Stimulated activated CD4-positive, alpha-beta T cell treated with anti-CD3 and anti-CD28 coated beads, TNF-alpha, amount 100 ng/mL, for 24 hours (primary cell): ENCODE measurements around the gene CCR9.
A peak's percentile ranks its signal among the peaks of the same experiment; 100 is the strongest.

Source experiments
- DNase-seq, 3 experiments: peaks; one replicate each; pipeline ENCODE4 v3.0.0-alpha.2; 2020; ENCODE audit warnings: low read depth in 3 of 3

CCR9 gene

DNA sequence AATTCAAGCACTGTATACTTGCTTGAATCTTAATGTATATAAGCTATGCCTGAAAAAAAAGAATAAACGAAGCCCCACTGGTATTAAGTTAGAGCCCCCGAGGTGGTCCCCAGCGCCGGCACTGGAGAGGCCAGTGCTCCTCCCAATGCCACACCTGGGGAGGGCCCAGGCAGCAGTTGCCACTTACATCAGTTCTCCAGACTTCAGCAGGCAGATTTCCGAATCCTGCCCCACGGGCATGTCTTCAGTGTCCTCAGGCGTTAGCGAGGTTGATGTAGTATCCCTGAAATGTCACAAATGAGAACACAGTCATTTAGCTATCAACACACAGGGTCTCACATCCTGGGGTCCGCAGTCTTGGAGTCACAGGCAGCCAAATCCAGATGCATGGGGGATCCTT is 49.9 kb downstream of the CCR9 start:
- DNase-seq: no peak

DNA sequence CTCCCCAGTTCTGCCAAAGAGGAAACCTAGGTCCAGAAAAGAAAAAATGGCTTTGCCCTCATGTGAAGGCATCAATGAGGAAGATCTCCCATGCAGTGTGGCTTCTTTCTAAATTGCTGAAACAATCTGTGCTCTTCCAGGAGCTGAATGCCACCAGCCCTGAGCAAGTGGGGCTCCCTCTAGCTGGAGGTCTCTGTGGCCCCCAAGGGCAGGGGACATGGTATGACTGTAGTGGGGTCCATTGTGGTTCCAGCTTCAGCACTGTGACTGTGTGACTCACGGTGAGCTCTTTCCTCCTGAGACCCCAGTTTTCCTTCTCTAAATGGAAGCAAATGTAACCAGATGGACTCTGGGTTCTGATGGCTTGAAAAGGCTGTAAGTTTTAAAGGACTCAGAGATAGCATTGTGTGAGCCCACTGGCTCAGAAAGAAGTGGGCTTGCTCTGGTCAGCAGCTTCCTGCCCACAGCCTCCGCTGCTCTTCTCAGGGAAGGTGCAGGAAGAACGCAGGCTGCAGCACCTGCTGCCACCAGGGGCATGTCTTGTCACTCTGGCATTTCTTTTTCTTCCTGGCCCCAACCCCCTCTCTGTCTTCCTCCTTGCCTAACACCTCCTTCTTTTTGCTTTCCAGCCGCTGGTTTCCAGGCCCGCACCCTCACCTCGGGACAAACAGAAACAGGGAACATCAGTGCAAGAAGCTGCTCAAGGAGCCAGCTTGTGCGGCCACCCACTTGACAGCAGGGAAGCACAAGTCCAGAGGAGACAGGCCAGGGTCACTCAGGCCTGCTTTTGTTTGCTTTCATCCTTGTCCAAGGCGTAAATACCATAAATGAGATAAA is 51.1 kb downstream of the CCR9 start:
- DNase-seq: no peak

DNA sequence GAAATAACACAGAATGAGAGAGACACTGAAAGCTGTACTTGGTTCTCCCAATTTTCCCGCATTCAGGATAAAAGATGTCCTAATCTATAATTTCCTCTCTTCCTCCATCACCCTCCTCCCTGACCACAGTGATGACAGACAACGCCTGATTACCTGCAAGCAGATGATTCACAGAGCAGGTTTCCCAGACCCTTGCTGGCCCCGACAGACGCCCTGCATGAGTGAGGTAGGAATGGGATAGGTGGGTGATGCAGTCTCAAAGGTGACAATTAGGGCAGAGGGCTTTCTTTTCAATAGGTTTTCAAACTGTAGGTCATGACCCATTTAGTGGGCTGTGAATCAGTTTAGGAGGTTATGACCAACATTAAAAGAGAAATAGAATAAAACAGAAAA is 51.7 kb downstream of the CCR9 start:
- DNase-seq: no peak

DNA sequence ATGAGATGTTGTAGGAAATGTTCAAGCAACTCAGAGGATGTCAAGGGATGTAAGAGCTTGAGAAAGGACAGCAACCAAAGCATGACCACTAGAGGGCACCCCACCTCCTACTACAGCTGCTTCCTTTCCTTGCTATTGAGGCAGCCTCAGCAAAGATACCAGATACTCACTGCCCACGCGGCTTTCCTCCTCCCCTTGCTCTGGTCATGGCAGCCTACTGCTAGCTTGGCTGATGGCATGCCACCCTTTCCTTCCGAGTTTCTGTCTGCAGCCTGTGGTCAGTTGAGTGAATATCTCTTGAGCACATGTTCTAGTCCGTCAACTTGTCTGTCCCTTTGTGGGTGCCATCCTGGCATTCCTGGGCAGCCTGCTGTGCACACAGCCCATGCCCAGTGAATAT is 52.5 kb downstream of the CCR9 start:
- peak; percentile 74 to 84 (median 78) for DNase-seq

DNA sequence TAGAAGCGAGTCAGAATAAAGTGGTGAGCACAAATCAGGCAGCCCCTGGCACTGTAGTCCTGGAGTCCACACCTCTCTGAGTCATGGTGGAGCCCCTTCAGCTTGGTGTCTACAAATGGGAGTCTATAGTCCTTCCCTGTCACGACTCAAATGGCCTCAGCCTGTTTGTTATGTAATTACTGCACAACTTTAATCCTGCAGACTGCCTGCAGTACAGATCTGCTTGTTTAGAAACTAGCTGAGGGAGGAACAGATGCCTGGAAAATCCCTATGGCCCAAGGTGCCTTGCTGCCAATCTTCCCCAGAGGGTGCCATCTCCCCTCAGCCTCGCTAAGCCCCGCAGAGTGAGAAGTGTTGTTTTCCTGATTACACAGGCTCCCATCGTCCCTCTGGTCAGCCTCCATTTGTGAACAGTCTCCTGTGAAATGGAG is 53.0 kb downstream of the CCR9 start:
- DNase-seq: no peak

DNA sequence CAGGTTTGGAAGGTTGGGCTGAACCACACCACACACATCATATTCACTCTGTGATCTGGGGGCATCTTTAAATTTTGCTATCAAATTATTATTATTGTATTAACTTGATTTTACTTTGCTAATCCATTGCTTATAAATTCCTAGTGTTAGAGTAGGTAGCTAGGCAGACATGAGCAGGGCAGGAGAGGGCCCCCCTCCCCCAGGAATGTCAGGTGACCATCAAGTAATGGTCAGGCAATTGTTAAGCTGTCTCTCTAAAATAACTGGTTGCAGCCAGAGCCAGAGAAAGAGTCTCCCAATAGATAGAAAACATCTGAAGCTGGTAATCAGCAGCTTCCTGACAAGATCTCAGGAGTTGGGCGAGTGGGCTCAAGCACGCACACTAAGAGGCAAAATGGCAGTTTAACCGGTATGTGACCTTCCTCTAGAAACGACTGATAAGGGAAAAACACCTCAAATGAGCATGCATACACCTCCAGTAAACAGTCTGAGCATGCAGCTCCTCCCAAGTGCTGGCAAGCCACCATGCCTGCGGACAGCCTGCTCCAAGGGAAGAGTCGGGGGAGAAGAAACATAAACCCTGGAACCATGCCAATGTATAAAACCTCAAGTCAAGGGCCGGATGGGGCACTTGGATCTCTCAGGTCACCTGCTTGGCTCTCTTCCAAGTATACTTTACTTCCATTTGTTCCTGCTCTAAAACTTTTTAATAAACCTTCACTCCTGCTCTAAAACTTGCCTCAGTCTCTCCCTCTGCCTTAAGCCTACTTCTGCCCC is 53.8 kb downstream of the CCR9 start:
- no peak for DNase-seq

DNA sequence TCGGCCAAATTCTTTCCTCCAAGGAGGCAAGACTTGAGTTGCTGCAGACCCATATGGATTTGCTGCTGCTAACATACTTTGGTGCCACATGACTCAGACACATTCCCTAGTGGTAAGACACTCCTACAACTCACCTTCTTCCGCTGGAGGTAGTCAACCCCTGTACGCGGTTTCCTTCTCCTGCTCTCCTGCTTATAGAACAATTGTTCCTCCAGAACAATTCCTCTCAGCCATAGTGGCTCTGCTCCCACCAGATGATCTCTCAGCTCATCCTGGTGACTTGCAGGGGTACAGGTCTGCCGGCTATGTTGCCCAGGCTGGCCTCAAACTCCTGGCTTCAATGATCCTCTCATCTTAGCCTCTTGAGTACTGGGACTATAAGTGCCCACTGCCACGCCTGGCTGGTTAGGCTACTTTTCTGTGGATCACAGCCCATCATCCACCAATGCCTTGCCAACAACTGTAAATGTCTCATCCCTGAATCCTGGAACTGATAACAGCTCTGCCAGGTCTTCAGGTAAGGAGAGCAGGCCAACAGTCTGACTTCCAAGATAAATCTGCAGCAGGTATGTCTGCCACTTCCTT is 54.5 kb downstream of the CCR9 start:
- DNase-seq: no peak

DNA sequence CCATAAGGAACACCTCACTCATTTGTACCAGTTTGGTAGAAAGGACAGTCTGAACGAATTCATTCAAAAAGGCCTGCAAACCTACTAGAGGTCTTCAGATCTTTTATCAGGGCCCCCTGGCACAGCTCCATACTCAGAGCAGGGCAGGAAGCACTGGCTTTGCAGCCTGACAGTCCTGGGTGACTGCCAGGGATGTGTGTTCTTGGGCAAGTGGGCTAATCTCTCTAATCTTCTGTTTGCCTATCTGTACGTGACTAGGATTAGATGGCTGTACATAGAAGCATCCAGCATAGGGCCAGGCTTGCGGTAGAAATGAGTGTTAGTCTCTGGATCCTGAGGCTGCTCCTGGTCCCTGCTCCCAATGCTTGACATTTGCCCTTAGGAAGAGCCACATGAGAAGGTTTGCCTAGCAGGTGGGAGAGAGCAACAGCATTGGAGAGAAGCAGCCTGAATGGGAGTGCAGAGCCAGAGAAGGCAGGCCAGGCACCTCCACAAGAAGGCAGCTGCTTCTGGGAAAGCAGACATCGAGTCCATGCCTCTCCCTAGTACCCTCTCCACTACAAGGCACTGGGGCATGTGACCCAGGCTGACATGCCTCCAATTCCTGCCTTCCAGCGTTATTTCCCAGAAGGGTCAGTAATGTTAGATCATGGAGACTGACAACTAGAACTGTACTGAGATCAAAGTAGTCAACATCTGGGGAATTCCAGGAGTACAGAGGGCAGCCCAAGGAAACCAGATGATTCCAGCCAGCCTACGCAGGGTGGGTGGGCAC is 55.9 kb downstream of the CCR9 start:
- DNase-seq: no peak

DNA sequence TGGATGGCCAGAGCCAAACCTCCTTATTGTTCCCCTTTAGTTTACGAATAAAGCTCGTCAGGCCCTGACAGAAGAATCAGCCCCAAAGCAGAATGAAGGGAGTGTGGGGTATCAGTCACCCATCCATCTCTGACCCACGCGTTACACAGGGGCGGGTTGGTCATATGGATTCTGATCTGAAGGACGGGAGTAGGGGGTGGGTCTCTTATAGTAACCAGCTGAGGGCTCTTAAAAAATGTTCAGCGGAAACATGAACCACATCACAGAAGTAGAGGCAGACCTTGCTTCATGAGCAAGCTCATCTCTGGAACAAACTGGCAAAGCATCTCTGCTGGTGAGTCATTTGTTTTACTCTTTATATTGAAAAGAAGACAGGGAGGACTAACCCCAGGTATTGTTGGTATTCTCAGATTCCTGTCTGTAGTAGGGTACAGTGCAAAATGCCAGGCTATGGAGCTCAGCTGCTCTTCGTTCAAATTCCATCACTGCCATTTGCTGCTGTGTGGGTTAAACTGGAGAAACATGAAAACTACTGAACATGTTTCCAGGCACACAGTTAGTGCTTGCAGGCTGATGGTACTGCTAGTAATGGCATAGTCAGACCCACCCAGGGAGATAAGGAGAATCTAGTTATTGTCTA is 57.0 kb downstream of the CCR9 start, which contains the start of gene CXCR6:
CXCR6 (plus strand) TSS at position 258 of the 640 bp plus-strand sequence. CDS start 3,018 bp downstream, outside the sequence.
- DNase-seq: peak in 2 of 3 experiments; percentile 40 to 41

DNA sequence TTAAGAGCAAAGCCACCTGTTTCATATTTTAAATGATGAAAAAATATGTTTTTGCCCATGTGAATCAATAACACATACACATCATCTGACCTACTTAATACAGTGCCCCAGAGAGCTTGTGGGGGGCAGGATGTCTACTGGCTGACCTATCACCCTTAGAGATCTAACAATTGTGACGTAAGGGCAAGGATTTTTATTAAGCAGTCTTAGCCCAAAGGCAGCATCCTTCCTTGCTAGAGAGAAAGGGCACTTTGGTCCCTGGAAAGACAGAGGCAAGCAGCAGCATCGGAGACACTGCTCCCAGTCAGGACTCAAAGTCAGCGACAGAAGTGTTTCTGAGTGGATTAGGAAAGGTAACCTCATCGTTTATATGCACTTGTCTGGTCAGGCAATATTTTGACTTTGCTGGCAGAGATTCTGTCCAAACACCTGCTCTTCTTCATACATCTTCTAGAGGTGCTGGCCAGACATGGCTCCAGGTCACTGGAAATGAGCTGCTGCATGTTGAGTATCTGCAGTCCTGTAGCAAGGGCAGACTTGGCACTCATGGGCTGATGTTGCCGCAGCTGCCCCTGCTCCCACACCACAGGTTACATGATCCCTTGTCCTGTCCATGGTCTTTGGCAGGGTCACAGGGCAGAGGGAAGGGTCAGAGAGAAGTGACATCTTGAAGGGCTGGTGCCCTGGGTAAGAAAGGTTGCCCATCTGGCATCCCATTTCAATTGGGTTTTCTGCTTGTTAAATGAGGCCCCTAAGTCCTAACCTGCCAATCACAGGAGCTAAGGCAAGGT is 58.7 kb downstream of the CCR9 start:
- no peak for DNase-seq

DNA sequence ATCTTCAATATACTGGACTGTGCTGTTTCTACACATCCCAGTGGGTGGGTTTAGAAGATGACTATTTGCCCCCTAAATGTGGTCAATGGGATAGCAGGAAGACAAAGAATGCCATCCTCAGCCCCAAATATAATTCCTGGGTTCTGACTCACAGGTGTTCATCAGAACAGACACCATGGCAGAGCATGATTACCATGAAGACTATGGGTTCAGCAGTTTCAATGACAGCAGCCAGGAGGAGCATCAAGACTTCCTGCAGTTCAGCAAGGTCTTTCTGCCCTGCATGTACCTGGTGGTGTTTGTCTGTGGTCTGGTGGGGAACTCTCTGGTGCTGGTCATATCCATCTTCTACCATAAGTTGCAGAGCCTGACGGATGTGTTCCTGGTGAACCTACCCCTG is 60.0 kb downstream of the CCR9 start:
- no peak for DNase-seq

DNA sequence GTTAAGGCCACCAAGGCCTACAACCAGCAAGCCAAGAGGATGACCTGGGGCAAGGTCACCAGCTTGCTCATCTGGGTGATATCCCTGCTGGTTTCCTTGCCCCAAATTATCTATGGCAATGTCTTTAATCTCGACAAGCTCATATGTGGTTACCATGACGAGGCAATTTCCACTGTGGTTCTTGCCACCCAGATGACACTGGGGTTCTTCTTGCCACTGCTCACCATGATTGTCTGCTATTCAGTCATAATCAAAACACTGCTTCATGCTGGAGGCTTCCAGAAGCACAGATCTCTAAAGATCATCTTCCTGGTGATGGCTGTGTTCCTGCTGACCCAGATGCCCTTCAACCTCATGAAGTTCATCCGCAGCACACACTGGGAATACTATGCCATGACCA is 60.5 kb downstream of the CCR9 start:
- no peak for DNase-seq

DNA sequence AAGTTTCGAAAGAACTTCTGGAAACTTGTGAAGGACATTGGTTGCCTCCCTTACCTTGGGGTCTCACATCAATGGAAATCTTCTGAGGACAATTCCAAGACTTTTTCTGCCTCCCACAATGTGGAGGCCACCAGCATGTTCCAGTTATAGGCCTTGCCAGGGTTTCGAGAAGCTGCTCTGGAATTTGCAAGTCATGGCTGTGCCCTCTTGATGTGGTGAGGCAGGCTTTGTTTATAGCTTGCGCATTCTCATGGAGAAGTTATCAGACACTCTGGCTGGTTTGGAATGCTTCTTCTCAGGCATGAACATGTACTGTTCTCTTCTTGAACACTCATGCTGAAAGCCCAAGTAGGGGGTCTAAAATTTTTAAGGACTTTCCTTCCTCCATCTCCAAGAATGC is 61.0 kb downstream of the CCR9 start:
- DNase-seq: no peak

DNA sequence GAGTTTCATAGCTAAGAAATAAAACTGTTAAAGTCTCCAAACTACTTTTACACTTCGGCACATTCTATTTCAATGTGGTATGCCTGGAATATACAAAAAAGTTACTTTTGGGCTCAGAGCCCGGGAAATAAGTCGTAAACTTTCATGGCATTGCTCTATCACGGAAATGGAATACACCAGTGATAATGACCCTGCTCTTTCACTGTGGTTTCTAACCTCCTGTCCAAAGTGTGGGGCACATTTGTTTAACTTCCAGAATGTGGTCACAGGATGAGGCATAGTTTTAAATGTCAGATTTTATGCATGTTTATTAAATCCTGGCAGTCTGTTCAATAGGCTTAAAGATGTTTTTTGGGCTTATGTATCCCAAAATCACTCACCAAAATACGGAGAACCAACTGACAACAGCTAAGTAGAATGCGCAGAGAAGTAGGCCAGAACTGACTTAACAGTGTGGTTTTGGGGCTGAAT is 62.0 kb downstream of the CCR9 start:
- DNase-seq: no peak

DNA sequence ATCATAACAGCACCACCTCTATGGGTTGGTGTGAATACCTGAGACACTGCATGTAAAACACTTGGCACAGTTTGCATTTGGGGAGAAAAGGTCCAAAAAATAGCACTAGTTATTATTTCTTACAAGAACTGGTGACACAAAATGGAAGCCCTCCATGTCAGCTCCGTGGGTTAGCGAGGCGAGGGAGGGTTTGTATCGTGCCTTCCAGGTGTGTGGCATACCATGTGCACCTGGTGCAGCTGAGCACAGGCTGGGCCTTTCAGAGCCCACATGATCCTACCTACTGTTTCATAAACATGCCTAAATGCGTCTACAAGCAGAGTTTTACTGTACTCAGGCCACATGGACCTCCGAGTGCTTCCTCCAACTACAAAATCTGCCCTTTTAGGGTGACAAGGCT is 62.5 kb downstream of the CCR9 start:
- DNase-seq: no peak

DNA sequence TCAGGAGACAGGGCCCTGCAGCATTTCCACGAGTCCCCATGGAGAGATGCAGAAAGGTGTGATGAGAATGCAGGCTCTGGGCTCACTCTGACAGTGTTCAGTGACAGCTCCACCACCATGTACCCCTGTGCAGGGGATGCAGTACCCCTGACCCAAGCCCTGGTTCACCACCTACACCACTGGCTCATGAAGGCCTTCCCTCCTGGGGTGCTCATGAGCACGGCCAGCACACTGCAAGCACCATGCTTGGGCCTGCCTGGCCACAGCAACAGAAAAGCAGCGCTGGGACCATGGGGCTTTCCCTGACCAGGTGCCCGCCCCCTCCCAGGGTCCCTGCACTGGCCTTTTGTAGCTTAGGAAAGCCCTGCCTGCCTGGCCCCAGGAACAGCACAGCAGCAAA is 63.1 kb downstream of the CCR9 start:
- DNase-seq: no peak

DNA sequence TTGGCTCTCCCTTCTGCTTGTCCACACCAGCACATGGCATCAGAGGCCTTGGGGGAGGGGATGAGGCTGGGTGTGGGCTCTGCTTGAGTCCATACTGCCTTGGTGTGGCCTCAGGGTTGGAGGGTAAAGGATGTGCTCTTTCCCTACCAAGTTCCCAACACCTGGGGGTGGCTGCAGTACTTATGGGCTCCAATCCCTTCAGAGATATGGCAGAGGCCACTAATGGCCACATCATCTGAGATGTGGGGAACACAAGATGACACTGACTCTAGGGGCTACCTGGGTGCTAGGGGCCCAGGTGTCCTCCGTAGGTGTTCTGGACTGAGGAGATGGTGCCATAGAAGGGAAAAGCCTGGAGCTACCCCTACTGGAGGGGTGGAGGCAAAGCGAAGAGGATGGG is 63.8 kb downstream of the CCR9 start:
- DNase-seq: no peak

DNA sequence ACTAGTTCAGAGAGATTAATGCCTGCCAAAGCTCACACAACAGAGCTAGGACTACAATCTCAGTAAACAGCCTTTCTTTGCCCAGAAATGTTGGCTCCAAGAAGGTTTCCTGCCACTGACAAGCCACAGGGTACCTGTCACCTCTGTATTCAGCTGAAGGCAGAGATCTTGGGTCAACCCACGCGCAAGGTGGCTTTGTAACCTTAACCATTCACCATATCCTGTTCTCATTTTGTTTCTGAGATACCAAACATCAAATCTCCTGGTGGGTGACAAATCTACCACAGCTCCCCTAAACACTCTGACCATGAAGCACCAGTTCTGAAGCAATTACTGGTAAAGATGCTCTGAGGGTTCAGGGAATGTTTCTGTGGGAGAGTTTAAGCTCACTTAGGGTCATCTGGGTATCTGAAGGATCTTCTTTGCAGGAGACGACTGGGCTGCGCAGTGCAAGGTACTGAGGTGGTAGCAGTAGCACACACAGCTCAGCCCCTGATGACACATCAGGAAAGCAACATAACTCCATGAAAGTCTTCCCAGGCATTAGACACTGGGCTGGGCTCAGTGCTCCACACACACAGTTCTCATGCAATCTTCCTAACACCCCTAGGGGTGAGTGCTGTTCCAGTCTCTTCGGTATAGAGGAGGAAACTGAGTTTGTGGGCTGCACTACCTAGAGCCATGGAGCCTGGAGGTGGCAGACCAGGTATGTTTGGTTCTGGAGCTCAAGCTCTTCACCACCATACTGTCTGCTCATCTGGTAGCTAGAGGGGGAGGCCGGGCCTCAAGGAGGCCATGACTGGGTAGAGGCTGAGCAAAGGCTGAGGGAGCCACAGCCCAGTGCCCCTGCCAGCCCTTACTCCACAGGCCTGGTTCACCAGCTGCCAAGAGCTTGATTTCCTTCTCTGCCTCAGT is 64.6 kb downstream of the CCR9 start:
- peak in 1 of 3 experiments; percentile 41 for DNase-seq

DNA sequence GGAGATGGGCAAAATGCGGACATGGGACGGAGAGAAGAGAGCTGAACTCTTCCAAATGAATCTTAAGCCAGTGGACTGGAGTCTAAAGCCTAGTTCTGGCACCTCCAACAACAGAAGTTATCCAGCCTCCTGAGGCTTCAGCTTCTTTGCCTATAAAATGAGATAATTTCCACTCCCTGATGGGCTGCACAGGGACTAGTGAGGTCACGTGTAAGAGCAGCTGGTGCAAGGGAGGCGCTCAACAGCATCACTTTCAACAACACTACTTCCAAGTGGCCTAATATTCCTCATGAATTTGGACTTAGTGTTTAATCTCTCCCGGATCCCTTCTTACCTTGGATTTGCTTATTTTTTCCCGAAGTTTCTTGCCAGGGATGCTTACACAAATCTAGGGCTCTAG is 65.6 kb downstream of the CCR9 start:
- no peak for DNase-seq
